ENCODE measurements around the gene ZNF628. TPM values are rescaled to one million over a fixed set of nuclear protein-coding genes. Genes with fewer than 3 reads are reported as not detected.

Gene ZNF628
- total and polyA plus RNA-seq, 2 donors (not counting 1 experiment from before 2014, with no cell fraction given), result 0.49 to 1.3 TPM

- H2AFZ ChIP-seq (ENCODE audit: low read length), result no peak overlapping the region
- no peak overlapping the region for H3K4me3 ChIP-seq (replicated peaks in 1 of 4; ENCODE audit: control extremely low read depth in 1 of 4, insufficient read depth in 1 of 4, low read depth in 3 of 4, low read length in 4 of 4)
- no peak overlapping the region for H3K27ac ChIP-seq (ENCODE audit: insufficient read depth, low read length)
- no peaks in the 10 kb centered on the region for H4K20me1 ChIP-seq (ENCODE audit: control insufficient read depth, extremely low read depth, insufficient read depth, low read length)
- H3K79me2 ChIP-seq (ENCODE audit: control insufficient read depth, insufficient read depth, low read length), result no peaks in the 10 kb centered on the region
- no peaks in the 10 kb centered on the region for H3K9me3 ChIP-seq (ENCODE audit: control insufficient read depth, insufficient read depth, low read depth, low read length)
- no peak overlapping the region for H3K9ac ChIP-seq (ENCODE audit: insufficient read depth, low read length)
- no peak for TF ChIP-seq EZH2 (IDR thresholded peaks at IDR 0.05; ENCODE audit: low read length, missing control alignments)
- no peaks in the 10 kb centered on the region for H3K36me3 ChIP-seq (ENCODE audit: control insufficient read depth, insufficient read depth, low read length)
- H3K4me2 ChIP-seq (ENCODE audit: extremely low read depth, insufficient read depth, low read length), result no peak overlapping the region
- no peak for DNase-seq (ENCODE audit: low read depth in 2 of 2)
- H3K4me1 ChIP-seq (ENCODE audit: control insufficient read depth, extremely low read depth, insufficient read depth, low read length), result peaks cover 12% of the 10 kb centered on the region
- no peaks in the 10 kb centered on the region for H3K27me3 ChIP-seq (ENCODE audit: control insufficient read depth, insufficient read depth, low read length)
Measured at GRCh38 chr19:55464039-55464661, 12.3 kb upstream of the ZNF628 start.

- no peaks in the 10 kb centered on the region for H3K79me2 ChIP-seq (ENCODE audit: control insufficient read depth, insufficient read depth, low read length)
- no peak for DNase-seq (ENCODE audit: low read depth in 2 of 2)
- H3K9ac ChIP-seq (ENCODE audit: insufficient read depth, low read length), result no peak within 1 kb of the TSS
- H3K27ac ChIP-seq (ENCODE audit: insufficient read depth, low read length), result no peak within 1 kb of the TSS
- H3K36me3 ChIP-seq (ENCODE audit: control insufficient read depth, insufficient read depth, low read length), result no peaks in the 10 kb centered on the region
- no peaks in the 10 kb centered on the region for H3K9me3 ChIP-seq (ENCODE audit: control insufficient read depth, insufficient read depth, low read depth, low read length)
- no peak within 1 kb of the TSS for H3K4me2 ChIP-seq (ENCODE audit: extremely low read depth, insufficient read depth, low read length)
- no peaks in the 10 kb centered on the region for H3K27me3 ChIP-seq (ENCODE audit: control insufficient read depth, insufficient read depth, low read length)
- H3K4me3 ChIP-seq (replicated peaks in 1 of 4; ENCODE audit: control extremely low read depth in 1 of 4, insufficient read depth in 1 of 4, low read depth in 3 of 4, low read length in 4 of 4), result no peak within 1 kb of the TSS
- TF ChIP-seq CTCF (conservative IDR thresholded peaks at IDR 0.05 in 1 of 2, IDR thresholded peaks at IDR 0.05 in 1 of 2; ENCODE audit: low read depth in 1 of 2, low read length in 2 of 2), result no peak
- H4K20me1 ChIP-seq (ENCODE audit: control insufficient read depth, extremely low read depth, insufficient read depth, low read length), result no peaks in the 10 kb centered on the region
- H2AFZ ChIP-seq (ENCODE audit: low read length), result no peak within 1 kb of the TSS
- peaks cover 12% of the 10 kb centered on the region for H3K4me1 ChIP-seq (ENCODE audit: control insufficient read depth, extremely low read depth, insufficient read depth, low read length)
Measured at GRCh38 chr19:55464662-55465054, 11.8 kb upstream of the ZNF628 start, which contains the start of gene C19orf85. TSS of gene C19orf85 (minus strand) at chr19:55464751. CDS start at chr19:55464554, 197 bp downstream.

- Histone ChIP-seq H3K9me3 (ENCODE audit: control insufficient read depth, insufficient read depth, low read depth, low read length) (no peaks in the 10 kb centered on the region), H4K20me1 (ENCODE audit: control insufficient read depth, extremely low read depth, insufficient read depth, low read length) (no peaks in the 10 kb centered on the region)
- no peak for DNase-seq (ENCODE audit: low read depth in 2 of 2)
Measured at GRCh38 chr19:55465460-55466240, 10.8 kb upstream of the ZNF628 start.

More at GRCh38 chr19:55465460-55466240, 10.8 kb upstream of the ZNF628 start:
- no peak overlapping the region for H3K4me3 ChIP-seq (replicated peaks in 1 of 4; ENCODE audit: control extremely low read depth in 1 of 4, insufficient read depth in 1 of 4, low read depth in 3 of 4, low read length in 4 of 4)
- no peak overlapping the region for H3K27ac ChIP-seq (ENCODE audit: insufficient read depth, low read length)
- H3K27me3 ChIP-seq (ENCODE audit: control insufficient read depth, insufficient read depth, low read length), result no peaks in the 10 kb centered on the region
- no peak overlapping the region for H3K9ac ChIP-seq (ENCODE audit: insufficient read depth, low read length)
- no peaks in the 10 kb centered on the region for H3K36me3 ChIP-seq (ENCODE audit: control insufficient read depth, insufficient read depth, low read length)
- H3K4me1 ChIP-seq (ENCODE audit: control insufficient read depth, extremely low read depth, insufficient read depth, low read length), result peaks cover 9% of the 10 kb centered on the region
- no peak overlapping the region for H3K4me2 ChIP-seq (ENCODE audit: extremely low read depth, insufficient read depth, low read length)
- H2AFZ ChIP-seq (ENCODE audit: low read length), result no peak overlapping the region
- H3K79me2 ChIP-seq (ENCODE audit: control insufficient read depth, insufficient read depth, low read length), result no peaks in the 10 kb centered on the region
- TF ChIP-seq CTCF (conservative IDR thresholded peaks at IDR 0.05 in 1 of 2, IDR thresholded peaks at IDR 0.05 in 1 of 2; ENCODE audit: low read depth in 1 of 2, low read length in 2 of 2) (no peak), EZH2 (IDR thresholded peaks at IDR 0.05; ENCODE audit: low read length, missing control alignments) (no peak)

Data from fibroblast of lung (primary cell).